ENCODE data around the gene SLC16A3.

- TF ChIP-seq CTCF (IDR thresholded peaks at IDR 0.05; ENCODE audit: insufficient read depth, low read length) (no peak), POLR2AphosphoS5 (IDR thresholded peaks at IDR 0.05; ENCODE audit: low read depth) (no peak; the same call in 1 of the 2 replicates), GABPA (IDR thresholded peaks at IDR 0.05; ENCODE audit: low read depth) (no peak), REST (IDR thresholded peaks at IDR 0.05; ENCODE audit: insufficient replicate concordance, low read depth) (no peak), SPI1 (IDR thresholded peaks at IDR 0.05; ENCODE audit: borderline replicate concordance, low read depth) (no peak)
Measured at GRCh38 chr17:82217530-82218204, 11.2 kb upstream of the SLC16A3 start.

Data from HL-60 (cell line).